Epithelial cell of proximal tubule (primary cell): ENCODE results near the gene STRIP1. TPM values are rescaled to one million over a fixed set of nuclear protein-coding genes. Genes with fewer than 3 reads are reported as not detected.

Experiments
- DNase-seq: peaks from one replicate; pipeline ENCODE4 v3.0.0-alpha.2; 2011; ENCODE audit warnings: low read depth
- H3K4me3 ChIP-seq: 2 replicates; pipeline ENCODE4 v1.5.1; 2011; ENCODE audit warnings: low read depth, mild to moderate bottlenecking, low read length
- total RNA-seq: library from RNA; depleted of rRNA; stranded (reverse); fragments of >200 nt; gene quantifications from 2 replicates; pipeline ENCODE4 v1.2.3, GENCODE V29; 2015
- TF ChIP-seq, protein P1 (sequence below): conservative IDR thresholded peaks from 2 replicates; pipeline ENCODE4 v1.5.1; 2012; ENCODE audit warnings: low read depth, mild to moderate bottlenecking, low read length

The STRIP1 gene
- total RNA-seq, 1 donor from 2014 or later, result 28.9 TPM

DNA sequence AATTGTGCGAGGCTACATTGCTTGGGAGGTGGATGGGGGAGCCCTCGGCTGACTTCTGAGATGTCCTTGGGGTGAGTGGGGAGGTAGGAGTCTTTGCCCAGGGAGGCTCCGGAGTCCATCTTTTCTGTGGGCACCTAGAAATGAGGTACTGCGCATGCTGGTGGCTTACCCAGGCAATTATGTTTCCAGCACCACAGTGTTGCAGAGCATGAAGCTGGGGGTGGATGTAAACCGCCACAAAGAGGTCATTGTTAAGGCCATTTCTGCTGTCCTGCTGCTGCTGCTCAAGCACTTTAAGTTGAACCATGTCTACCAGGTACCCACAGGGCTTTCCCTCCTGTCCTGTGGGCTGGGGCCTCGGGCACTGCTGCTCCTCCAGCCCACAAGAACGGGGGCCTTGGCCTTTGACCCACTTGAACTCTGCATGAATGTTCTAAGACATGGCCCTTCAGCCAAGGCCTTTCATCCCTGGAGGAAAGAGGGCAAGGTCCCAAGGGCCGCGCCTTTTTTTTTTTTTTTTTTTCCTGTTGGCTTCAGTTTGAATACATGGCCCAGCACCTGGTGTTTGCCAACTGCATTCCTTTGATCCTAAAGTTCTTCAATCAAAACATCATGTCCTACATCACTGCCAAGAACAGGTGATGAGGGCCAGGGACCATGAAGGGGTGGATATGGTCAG, 14.6 kb downstream of the STRIP1 start:
- TF ChIP-seq, protein P1, sequence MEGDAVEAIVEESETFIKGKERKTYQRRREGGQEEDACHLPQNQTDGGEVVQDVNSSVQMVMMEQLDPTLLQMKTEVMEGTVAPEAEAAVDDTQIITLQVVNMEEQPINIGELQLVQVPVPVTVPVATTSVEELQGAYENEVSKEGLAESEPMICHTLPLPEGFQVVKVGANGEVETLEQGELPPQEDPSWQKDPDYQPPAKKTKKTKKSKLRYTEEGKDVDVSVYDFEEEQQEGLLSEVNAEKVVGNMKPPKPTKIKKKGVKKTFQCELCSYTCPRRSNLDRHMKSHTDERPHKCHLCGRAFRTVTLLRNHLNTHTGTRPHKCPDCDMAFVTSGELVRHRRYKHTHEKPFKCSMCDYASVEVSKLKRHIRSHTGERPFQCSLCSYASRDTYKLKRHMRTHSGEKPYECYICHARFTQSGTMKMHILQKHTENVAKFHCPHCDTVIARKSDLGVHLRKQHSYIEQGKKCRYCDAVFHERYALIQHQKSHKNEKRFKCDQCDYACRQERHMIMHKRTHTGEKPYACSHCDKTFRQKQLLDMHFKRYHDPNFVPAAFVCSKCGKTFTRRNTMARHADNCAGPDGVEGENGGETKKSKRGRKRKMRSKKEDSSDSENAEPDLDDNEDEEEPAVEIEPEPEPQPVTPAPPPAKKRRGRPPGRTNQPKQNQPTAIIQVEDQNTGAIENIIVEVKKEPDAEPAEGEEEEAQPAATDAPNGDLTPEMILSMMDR, result no peak
- no peak for DNase-seq
- no peak overlapping the region for H3K4me3 ChIP-seq

DNA sequence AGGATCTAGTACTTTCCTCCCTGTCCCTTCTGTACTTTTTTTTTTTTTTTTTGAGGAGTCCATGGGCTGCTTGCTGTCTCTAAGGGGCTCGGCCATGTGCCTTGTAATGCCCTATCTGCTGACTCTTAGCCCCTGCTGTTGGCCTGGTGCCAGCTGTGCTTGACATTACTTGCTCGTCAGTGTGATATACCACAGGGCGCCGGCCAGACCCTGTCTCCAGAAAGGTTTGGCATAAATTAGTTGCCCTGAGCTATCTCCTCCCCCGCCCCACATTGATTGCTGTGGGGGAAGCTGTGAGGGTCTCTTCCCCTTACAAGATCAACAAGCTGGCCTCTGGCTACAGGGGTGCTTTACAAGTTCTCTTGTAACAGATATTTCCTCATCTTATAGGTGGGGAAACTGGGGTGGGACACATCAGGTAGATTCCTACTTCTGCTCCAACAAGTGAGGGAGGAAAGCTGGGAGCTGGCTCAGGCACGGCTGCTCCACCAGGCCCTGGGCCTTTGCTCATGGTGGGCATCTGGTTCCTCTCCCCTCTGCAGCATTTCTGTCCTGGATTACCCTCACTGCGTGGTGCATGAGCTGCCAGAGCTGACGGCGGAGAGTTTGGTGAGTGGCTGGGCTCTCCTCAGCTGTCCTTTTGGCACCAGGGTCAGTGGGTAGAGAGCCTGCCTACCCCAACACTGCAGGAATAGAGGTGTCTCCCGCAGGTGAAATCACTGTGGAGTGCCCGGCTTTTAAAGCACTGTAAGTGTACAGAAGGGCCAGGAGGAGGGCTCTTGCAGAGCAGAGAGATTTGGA, 15.6 kb downstream of the STRIP1 start:
- no peak for DNase-seq
- H3K4me3 ChIP-seq, result no peak overlapping the region
- TF ChIP-seq, protein P1, result no peak

DNA sequence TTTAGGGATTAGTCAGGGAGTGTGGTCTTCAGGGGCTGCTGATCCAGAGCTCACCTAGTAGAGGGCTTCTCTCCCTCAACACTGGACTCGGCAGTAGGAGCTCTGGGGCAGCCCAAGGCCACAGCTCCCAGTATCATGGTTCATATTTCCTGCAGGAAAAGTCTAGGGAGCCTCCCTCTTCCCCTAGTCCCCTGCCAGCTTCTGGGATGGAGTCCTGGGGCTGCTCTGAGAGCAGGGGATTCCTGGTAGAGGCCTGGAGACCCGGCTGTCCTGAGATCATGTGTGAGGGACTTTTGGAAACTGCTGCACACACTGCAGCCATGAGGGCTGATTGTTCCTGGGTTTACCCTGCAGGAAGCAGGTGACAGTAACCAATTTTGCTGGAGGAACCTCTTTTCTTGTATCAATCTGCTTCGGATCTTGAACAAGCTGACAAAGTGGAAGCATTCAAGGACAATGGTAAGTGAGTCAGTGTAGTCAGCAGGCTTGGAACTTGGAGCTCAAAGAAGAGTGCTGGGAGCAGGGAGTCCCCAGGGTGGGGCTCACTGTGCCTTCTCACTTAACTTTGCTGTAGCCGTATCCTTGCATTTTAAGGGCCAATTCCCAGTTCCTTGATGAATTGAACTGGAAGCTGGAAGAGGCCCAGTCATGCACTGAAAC, 16.3 kb downstream of the STRIP1 start:
- H3K4me3 ChIP-seq, result no peak overlapping the region
- DNase-seq, result no peak
- TF ChIP-seq, protein P1, result no peak

DNA sequence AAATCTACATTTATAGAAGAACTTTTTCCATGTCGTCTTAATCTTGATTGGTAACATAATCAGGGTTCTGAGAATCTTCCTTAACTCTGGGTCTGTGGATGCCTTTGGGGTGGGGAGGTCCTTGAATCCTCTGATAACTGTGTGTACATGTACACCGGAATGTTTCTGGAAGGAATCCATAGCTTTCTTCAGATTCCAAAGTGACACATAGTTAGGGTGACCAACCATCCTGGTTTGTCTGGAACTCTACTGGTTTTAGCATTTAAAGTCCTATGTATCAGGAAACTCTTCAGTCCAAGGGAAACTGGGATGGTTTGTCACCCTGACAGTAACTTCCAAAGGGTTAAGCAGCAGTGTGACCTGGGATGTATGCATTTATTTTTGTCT, 16.8 kb downstream of the STRIP1 start:
- no peak for DNase-seq
- TF ChIP-seq, protein P1, result no peak
- no peak overlapping the region for H3K4me3 ChIP-seq

DNA sequence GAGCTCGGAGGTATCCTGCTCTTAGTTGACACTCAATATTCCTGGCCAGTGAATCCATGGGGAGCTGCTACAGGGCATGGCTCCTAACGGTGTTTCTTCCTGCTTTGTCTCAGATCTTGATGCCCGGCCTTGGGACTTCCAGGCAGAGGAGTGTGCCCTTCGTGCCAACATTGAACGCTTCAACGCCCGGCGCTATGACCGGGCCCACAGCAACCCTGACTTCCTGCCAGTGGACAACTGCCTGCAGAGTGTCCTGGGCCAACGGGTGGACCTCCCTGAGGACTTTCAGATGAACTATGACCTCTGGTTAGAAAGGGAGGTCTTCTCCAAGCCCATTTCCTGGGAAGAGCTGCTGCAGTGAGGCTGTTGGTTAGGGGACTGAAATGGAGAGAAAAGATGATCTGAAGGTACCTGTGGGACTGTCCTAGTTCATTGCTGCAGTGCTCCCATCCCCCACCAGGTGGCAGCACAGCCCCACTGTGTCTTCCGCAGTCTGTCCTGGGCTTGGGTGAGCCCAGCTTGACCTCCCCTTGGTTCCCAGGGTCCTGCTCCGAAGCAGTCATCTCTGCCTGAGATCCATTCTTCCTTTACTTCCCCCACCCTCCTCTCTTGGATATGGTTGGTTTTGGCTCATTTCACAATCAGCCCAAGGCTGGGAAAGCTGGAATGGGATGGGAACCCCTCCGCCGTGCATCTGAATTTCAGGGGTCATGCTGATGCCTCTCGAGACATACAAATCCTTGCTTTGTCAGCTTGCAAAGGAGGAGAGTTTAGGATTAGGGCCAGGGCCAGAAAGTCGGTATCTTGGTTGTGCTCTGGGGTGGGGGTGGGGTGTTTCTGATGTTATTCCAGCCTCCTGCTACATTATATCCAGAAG, 19.4 kb downstream of the STRIP1 start:
- no peak for DNase-seq
- TF ChIP-seq, protein P1, result peak; percentile 97
- no peak overlapping the region for H3K4me3 ChIP-seq

DNA sequence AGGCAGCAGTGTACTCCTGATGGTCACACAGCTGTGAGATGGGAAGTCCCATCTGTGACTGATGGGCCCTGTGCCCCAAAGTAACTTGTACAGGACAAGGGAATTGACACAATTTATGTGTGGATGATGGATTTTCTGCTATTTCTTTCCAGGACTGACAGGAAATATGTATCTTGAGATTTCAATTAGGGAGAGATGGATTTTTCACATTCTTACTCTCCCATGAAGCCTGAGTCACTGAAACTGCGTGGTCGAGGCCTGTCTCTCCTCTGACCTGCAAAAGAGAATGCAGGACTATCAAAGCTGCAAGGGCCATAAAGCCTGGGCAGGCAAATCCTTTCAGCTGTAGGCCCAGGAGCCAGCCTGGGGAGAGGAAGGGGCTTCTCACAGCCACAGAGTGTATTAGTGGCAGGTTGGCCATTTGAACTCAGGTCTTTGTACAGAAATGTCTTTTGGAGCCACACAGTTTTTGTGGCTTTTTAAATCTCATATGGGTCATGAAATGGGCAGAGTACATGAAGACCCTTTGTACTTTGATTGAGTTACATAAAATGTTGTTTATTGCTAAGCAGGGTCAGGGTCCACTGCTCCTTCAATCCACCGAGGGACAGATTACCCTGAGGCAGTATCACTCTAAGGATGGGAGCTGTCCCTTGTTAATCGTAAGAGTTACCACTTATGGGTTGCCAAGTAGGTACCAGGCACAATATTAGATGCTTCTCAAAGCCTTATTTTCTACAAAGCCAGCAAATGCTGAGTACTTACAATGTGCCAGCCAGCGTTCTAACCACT, 21.3 kb downstream of the STRIP1 start:
- no peak for DNase-seq
- no peak overlapping the region for H3K4me3 ChIP-seq
- TF ChIP-seq, protein P1, result no peak
